Amygdala (tissue), 56 donors: ENCODE data around the gene EVX1.

Source experiments
- DNase-seq, 56 donors: peaks; one replicate each; lab custom pipeline; 2025; lab: John Stamatoyannopoulos, UW

EVX1 gene

GRCh38 chr7:27204851-27205322, 37.7 kb upstream of the EVX1 start:
- DNase-seq: no peak

- no peak for DNase-seq
Observed at GRCh38 chr7:27205325-27206280, 37.0 kb upstream of the EVX1 start.

- DNase-seq: no peak
Observed at GRCh38 chr7:27207348-27207985, 35.1 kb upstream of the EVX1 start.

- no peak for DNase-seq
Observed at GRCh38 chr7:27208998-27209397, 33.6 kb upstream of the EVX1 start.

DNA sequence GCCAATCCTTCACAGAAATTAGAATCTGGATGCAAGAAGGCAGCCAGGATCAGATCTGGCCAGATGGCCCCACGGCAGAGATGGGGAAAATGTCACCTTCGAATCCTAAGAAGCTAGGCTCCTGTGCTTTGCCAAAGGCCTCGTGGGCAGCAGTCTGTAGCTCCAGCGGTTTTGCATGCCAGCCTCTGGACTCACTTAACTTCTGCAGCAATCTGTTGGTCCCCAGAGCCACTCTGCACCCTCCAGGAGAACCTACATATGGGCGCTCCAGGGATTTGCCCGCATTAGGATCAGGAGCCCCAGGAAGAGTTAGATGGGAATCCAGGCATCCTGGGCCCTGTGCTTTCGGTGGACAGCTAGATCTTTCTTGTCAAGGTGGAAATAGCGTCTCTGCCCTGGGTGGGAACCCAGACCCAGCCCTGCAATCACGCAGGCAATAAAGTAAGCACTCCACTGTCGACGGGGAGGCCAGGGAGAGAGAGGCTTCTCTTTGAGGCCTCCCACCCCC, 32.6 kb upstream of the EVX1 start:
- DNase-seq: no peak

- DNase-seq: peak in 11 of 56 donors; percentile 4 to 21 (median 8)
Observed at GRCh38 chr7:27210441-27211083, 32.0 kb upstream of the EVX1 start.

GRCh38 chr7:27211084-27211446, 31.5 kb upstream of the EVX1 start:
- no peak for DNase-seq

DNA sequence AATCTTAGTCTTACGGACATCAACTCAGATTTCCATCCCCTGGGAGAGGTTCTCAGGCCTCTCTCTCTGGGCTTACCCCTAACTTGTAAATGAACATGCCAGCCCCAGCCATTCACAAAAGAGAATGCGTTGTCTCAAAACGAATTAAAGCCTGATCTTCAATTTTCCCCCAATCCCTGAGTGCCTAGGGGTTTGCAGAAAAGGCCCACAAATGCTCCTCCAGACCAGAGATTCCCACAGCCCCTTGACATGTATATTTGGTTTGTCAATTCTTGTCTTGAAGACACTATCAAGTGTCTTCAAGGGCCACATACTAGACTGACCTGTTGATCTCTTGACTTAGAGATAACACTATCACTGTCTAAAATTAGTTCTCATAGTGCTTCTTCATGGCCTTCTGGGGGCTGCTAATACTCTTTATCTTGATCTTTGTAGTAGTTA, 30.8 kb upstream of the EVX1 start:
- DNase-seq: no peak

DNA sequence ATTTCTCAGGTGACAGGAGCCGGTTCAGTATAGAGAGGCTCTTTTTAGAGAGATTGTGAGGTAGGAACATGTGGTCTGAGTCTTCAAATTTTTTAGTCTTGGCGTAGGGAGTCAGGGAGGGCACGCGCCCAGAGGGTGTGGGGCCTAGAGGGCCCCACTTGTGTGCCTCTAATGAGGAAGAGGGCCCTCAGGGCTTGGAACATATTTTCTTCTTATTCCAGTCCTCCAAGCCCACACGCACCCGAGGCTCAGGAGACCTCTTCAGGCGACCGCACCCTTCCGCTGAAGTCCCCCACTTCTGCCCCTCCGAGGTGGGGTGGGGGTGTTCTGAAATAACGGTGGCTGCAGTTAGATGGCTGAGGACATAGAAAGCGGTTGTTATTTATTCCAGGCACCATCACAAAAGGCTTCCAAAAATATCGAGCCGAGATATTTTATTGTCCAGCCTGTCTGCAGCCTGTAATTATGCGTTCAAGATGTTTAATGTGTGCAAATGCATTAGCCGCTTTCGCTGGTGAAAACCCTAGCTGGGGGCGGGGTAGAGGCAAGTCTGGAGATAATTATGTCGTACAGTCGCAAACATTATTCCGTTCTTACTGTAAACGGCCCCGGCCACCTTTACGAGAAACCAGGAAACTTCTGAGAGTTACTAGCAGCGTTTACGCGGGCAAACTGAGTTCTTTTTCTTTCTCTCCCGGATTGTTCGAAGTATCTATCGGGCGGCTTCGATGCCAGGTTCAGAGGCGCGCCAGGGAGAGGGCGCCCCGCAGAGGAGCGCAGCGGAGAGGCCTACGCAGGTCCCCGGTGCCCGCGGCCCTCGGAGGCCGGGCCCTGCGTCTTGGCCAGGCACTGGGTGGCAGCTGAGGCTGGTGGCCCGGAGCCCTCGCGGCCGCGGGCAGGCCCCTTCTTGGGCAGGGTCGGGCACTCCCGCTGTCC, 29.8 kb upstream of the EVX1 start:
- no peak for DNase-seq

GRCh38 chr7:27213433-27214238, 29.0 kb upstream of the EVX1 start:
- no peak for DNase-seq

DNA sequence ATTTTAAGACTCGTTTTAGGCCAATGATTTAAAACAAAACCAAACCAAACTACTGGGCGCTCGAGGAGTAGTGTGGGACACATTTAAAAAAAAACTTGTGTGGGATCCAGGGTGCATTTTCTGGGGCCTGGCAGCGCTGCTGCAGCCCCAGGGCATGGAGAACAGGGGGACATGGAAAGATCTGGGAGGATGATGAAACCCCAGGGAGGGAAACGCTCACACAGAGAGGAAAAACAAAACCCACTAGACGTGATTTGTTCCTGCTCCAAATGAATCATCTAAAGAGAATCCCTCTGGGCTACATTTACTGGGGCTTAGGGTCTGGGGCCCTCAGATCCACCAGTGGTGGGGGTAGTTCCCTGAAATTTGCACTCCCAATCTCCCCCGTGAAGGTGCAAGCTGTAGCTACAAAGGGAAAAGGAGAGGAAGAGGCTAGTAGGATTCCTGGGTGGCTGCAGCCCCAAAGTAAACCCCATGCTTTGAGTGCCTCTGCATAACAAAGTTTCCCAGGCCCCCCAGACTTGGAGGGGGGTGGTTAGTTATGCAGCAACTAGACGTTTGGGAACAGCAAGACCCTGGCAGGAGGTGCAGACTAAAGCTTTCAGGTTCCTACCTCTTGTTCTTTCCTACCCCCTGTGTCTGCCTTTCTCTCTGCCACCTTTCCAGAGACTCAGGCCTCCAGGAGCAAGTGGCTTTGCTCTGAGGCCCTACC, 28.2 kb upstream of the EVX1 start:
- no peak for DNase-seq

GRCh38 chr7:27215356-27215755, 27.2 kb upstream of the EVX1 start:
- DNase-seq: no peak

GRCh38 chr7:27217951-27218350, 24.7 kb upstream of the EVX1 start:
- DNase-seq: no peak

- no peak for DNase-seq
Observed at GRCh38 chr7:27219821-27220220, 22.8 kb upstream of the EVX1 start.

DNA sequence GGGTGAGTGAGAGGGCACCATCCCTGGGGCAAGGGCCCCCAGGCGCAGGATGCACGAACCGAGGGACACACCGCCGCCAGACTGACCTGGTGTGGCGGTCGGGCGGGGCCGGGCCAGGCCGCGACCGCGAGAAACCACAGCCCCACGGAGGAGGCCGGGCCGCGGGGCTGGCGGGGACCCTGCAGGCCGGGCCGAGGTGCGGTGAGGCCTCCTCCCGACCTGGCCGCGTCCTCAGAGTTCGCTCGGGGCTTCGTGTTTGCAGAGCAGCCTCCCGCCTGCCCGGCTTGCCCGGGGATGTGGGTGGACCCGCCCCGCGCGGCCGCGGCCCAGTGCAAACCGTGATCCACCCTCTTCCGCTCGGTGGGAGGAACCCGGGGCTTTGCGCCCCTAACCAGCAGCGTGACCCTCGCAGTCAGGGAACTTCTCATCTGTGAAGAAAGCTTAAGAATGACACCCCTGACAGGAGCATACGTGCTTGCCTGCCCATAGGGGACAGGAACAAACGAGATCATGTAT, 22.1 kb upstream of the EVX1 start:
- DNase-seq: no peak

GRCh38 chr7:27221201-27221797, 21.3 kb upstream of the EVX1 start:
- DNase-seq: no peak

- DNase-seq: no peak
Observed at GRCh38 chr7:27223941-27224575, 18.5 kb upstream of the EVX1 start.
